Measurements from ENCODE around the gene ADCK2.
"Not testable (repeated sequence)": the region's sequence is repeated elsewhere in the genome, so short reads cannot be mapped to it uniquely, and the experiment has no call there.

The ADCK2 gene

GRCh38 chr7:140674899-140675701, 2.4 kb downstream of the ADCK2 start:
- in situ Hi-C loops (cut with HindIII; ENCODE audit: low pct_ligation_motif_present, low sequenced_read_pairs) = no loop called here
- Histone ChIP-seq H3K36me3 (replicated peaks) (no peaks in the 10 kb centered on the region), H3K27me3 (replicated peaks) (no peaks in the 10 kb centered on the region), H3K4me3 (ENCODE audit: low read depth, low read length) (no peak overlapping the region), H3K27ac (no peak overlapping the region)
- peak; percentile 30 for DNase-seq
- TF ChIP-seq CTCF (IDR thresholded peaks at IDR 0.05; ENCODE audit: low read depth, low read length, missing control alignments) = peak; percentile 70

DNA sequence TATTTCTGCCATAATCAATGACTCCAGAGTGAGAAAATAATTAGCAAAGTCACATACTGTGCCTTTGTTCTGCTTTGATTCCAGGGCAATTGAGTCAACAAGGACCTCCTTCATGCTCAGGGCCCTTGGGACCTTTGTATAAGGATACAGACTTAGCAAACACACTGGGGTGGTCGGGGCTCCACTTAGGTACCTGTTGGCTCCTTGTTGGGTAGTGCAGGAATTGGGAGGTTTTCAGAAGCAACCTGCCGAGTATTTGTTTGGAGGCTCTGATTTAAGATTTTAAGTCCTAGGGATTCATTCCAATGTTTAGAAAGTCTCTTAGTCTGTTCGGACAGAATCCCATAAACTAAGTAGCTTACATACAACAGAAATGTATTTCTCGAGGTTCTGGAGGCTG, 3.0 kb downstream of the ADCK2 start:
- no peak overlapping the region for H3K27ac ChIP-seq
- H3K27me3 ChIP-seq (replicated peaks) = no peaks in the 10 kb centered on the region
- in situ Hi-C loops (cut with HindIII; ENCODE audit: low pct_ligation_motif_present, low sequenced_read_pairs) = no loop called here
- DNase-seq = no peak
- no peak overlapping the region for H3K4me3 ChIP-seq (ENCODE audit: low read depth, low read length)
- no peak for TF ChIP-seq CTCF (IDR thresholded peaks at IDR 0.05; ENCODE audit: low read depth, low read length, missing control alignments)
- peaks cover 2% of the 10 kb centered on the region for H3K36me3 ChIP-seq (replicated peaks)

DNA sequence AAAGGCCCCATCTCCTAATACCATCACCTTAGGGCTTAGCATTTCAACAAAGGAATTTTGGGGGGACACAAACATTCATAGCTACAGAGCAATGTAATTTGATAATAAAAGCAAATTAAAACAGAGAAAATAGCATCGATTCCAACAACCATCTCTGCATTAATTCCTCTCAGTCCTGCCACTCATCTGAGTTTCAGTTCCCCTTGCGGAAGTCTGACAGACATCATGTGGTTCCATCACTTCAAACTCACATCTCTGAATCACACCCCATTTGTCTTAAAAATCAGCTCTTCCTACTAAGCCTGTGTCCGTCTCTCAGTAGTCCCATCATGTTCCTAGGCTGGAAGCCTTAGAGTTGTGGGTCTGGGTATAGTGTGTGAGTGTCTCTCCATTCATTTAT, 3.6 kb downstream of the ADCK2 start:
- no peak for DNase-seq
- in situ Hi-C loops (cut with HindIII; ENCODE audit: low pct_ligation_motif_present, low sequenced_read_pairs) = no loop called here
- Histone ChIP-seq H3K27ac (no peak overlapping the region), H3K27me3 (replicated peaks) (no peaks in the 10 kb centered on the region), H3K36me3 (replicated peaks) (peaks cover 4% of the 10 kb centered on the region), H3K4me3 (ENCODE audit: low read depth, low read length) (no peak overlapping the region)
- TF ChIP-seq CTCF (IDR thresholded peaks at IDR 0.05; ENCODE audit: low read depth, low read length, missing control alignments) = no peak

GRCh38 chr7:140676956-140677355, 4.2 kb downstream of the ADCK2 start:
- H3K27ac ChIP-seq; H3K27me3 ChIP-seq (replicated peaks); DNase-seq; H3K36me3 ChIP-seq (replicated peaks); in situ Hi-C loops (cut with HindIII; ENCODE audit: low pct_ligation_motif_present, low sequenced_read_pairs); H3K4me3 ChIP-seq (ENCODE audit: low read depth, low read length): not testable (repeated sequence)

DNA sequence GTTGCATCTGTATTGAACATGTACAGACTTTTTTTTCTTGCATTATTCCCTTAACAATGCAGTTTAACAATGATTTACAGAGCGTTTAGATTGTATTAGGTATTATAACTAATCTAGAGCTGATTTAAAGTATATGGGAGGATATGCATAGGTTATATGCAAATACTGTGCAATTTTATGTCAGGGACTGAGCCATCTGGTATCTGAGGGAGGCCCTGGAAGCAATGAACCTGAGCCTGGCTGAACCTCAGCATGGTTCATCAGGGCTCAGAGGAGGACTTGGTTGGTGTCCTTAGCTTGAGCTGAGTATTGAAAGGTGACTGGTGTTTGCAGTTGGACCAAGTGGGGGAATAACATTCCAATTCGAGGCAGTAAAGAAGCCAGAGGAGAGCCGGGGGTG, 4.8 kb downstream of the ADCK2 start:
- Histone ChIP-seq H3K27ac (no peak overlapping the region), H3K27me3 (replicated peaks) (no peaks in the 10 kb centered on the region), H3K4me3 (ENCODE audit: low read depth, low read length) (no peak overlapping the region), H3K36me3 (replicated peaks) (peaks cover 4% of the 10 kb centered on the region)
- in situ Hi-C loops (cut with HindIII; ENCODE audit: low pct_ligation_motif_present, low sequenced_read_pairs) = no loop called here
- DNase-seq = no peak
- TF ChIP-seq CTCF (IDR thresholded peaks at IDR 0.05; ENCODE audit: low read depth, low read length, missing control alignments) = no peak

DNA sequence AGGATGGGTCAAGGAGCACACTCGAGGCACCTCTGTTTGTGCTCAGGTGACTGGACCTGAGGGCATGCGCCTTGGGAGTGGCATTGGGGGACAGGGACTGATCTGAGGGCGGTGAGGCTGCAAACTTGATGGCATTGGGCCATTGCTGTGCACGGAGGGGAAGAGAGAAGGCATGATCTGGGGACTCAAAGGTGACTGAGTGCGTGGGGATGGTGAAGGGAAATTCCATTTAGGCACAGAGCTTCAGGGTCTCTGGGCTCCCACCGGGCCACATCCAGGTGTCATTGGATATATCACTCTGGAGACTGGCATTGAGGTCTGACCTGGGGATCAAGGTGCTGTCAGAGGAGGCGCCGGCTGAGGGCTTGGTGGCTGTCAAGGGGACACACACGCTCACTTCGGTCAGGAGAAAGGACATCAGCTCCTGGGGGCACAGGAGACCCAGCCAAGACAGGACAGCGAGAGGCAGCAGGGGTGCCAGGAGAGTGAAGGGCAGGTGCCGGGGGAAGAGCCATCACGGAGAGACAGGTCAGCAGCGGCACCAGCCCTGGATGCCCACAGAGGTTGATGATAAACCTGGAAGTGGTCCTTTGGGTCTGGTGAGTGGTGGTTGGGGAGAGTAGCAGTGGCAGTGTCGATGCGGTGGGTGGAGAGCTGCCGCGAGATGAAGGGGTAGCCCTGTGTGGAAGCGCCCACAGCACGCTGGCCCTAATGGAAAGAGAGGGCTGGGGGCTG, 5.5 kb downstream of the ADCK2 start:
- in situ Hi-C loops (cut with HindIII; ENCODE audit: low pct_ligation_motif_present, low sequenced_read_pairs) = no loop called here
- DNase-seq = no peak
- Histone ChIP-seq H3K4me3 (ENCODE audit: low read depth, low read length) (no peak overlapping the region), H3K36me3 (replicated peaks) (peaks cover 4% of the 10 kb centered on the region), H3K27ac (no peak overlapping the region), H3K27me3 (replicated peaks) (no peaks in the 10 kb centered on the region)
- no peak for TF ChIP-seq CTCF (IDR thresholded peaks at IDR 0.05; ENCODE audit: low read depth, low read length, missing control alignments)
